Stimulated activated CD4-positive, alpha-beta T cell treated with anti-CD3 and anti-CD28 coated beads, Interleukin-2, amount 100 ng/mL, for 48 hours (primary cell): Measurements from ENCODE around the gene ANKRD34B.

Experiments used
- DNase-seq, 2 donors: peaks; one replicate each; pipeline ENCODE4 v3.0.0-alpha.2; 2020

ANKRD34B gene

GRCh38 chr5:80569086-80569960, 757 bp downstream of the ANKRD34B start:
- no peak for DNase-seq

GRCh38 chr5:80568251-80568650, 1.8 kb downstream of the ANKRD34B start:
- no peak for DNase-seq

- DNase-seq, result no peak
These were observed 3.3 kb downstream of the ANKRD34B start for GRCh38 chr5:80566711-80567259.

- DNase-seq, result no peak
These were observed 4.8 kb downstream of the ANKRD34B start for GRCh38 chr5:80565330-80565729.

GRCh38 chr5:80559244-80559643, 10.8 kb downstream of the ANKRD34B start:
- no peak for DNase-seq

GRCh38 chr5:80555099-80555498, 15.0 kb downstream of the ANKRD34B start:
- no peak for DNase-seq

- no peak for DNase-seq
These were observed 15.4 kb downstream of the ANKRD34B start for GRCh38 chr5:80554646-80555045.

GRCh38 chr5:80541392-80541791, 28.7 kb downstream of the ANKRD34B start:
- DNase-seq, result no peak

GRCh38 chr5:80540691-80541090, 29.4 kb downstream of the ANKRD34B start:
- DNase-seq, result no peak

- DNase-seq, result no peak
These were observed 53.3 kb downstream of the ANKRD34B start for GRCh38 chr5:80516826-80517225.

- no peak for DNase-seq
These were observed 60.7 kb downstream of the ANKRD34B start for GRCh38 chr5:80509362-80509761.

- no peak for DNase-seq
These were observed 61.2 kb downstream of the ANKRD34B start for GRCh38 chr5:80508844-80509243.

- DNase-seq, result no peak
These were observed 62.4 kb downstream of the ANKRD34B start for GRCh38 chr5:80507663-80508062.
